Fibroblast of villous mesenchyme (primary cell): ENCODE measurements around the gene LRRC72. TPM values are rescaled to one million over a fixed set of nuclear protein-coding genes. Genes with fewer than 3 reads are reported as not detected.

Experiments used
- DNase-seq: peaks from one replicate; pipeline ENCODE4 v3.0.0-alpha.2; 2010; ENCODE audit warnings: low read depth
- H3K4me3 ChIP-seq: 2 replicates; pipeline ENCODE4 v1.5.1; 2011; ENCODE audit warnings: low read depth, mild to moderate bottlenecking, low read length
- total RNA-seq: library from RNA; depleted of rRNA; stranded (reverse); fragments of >200 nt; gene quantifications from 2 replicates; pipeline ENCODE4 v1.2.3, GENCODE V29; 2012
- TF ChIP-seq, protein P1 (sequence below): IDR thresholded peaks from 2 replicates; pipeline ENCODE4 v1.5.1; 2012; ENCODE audit warnings: low read depth, mild to moderate bottlenecking, low read length; ENCODE audit not compliant: insufficient read depth

The LRRC72 gene
- total RNA-seq, 1 donor = not detected

DNA sequence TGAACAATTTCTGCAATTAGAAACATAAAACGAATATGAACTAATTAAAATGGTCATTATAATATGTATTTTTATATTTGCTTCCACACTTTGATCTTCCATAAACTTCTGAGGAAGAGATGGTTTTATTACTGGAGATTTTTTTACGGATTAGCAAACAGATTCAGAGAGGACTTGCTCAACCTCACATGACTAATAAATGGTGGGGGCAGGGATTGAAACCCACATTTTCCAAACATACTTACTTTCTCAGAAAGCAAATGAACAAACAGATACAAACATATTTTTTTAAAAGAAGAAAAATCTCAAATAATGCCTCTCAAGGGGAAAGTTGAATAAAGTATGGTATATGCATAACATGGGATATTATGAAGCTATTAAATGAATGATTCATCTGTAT lies 100.6 kb downstream of the LRRC72 start:
- TF ChIP-seq, protein P1, sequence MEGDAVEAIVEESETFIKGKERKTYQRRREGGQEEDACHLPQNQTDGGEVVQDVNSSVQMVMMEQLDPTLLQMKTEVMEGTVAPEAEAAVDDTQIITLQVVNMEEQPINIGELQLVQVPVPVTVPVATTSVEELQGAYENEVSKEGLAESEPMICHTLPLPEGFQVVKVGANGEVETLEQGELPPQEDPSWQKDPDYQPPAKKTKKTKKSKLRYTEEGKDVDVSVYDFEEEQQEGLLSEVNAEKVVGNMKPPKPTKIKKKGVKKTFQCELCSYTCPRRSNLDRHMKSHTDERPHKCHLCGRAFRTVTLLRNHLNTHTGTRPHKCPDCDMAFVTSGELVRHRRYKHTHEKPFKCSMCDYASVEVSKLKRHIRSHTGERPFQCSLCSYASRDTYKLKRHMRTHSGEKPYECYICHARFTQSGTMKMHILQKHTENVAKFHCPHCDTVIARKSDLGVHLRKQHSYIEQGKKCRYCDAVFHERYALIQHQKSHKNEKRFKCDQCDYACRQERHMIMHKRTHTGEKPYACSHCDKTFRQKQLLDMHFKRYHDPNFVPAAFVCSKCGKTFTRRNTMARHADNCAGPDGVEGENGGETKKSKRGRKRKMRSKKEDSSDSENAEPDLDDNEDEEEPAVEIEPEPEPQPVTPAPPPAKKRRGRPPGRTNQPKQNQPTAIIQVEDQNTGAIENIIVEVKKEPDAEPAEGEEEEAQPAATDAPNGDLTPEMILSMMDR = no peak
- no peak overlapping the region for H3K4me3 ChIP-seq
- peak; percentile 86 for DNase-seq

DNA sequence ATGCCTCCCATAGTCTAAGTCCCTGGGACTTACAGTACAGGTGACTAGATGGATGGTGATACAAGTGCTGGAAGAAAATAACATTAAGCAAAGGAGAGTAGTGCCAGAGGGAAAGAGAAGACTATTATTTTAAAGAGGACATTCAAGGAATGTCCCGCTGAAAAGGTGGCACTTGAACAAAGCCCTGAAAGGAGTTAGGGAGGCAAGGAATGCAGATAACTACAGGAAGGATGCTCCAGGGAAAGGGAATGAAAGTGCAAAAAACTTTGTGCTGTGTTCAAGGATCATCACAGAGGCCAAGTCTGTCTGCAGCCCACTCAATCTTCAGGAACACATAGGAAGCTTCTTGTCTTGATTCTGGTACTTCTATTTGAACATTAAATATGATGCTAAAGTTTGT lies 104.0 kb downstream of the LRRC72 start:
- DNase-seq = no peak
- H3K4me3 ChIP-seq = no peak overlapping the region
- TF ChIP-seq, protein P1 = no peak

Other genes with a start within 250 kb of the LRRC72 start
- gene CRPPA, start 105.3 kb upstream of the LRRC72 start, total RNA-seq = 1.6 and 2.6 TPM in 2 replicates
- gene SOSTDC1, start 61.1 kb upstream of the LRRC72 start, total RNA-seq = not detected in 2 replicates
- gene ANKMY2, start 118.9 kb downstream of the LRRC72 start, total RNA-seq = 23.2 and 28.5 TPM in 2 replicates
- 48.0 and 53.5 TPM in 2 replicates for gene BZW2, start 119.4 kb downstream of the LRRC72 start, total RNA-seq
- gene TSPAN13, start 226.9 kb downstream of the LRRC72 start, total RNA-seq = 8.7 and 10.8 TPM in 2 replicates